Activated CD4-positive, alpha-beta T cell treated with anti-CD3 and anti-CD28 coated beads, Interleukin-2, amount 10 ng/mL, durations not matched to agents 7 days and 5 days (primary cell): ENCODE results near the gene CBX5. TPM values are rescaled to one million over a fixed set of nuclear protein-coding genes. Genes with fewer than 3 reads are reported as not detected.
"Not testable (repeated sequence)": the region's sequence is repeated elsewhere in the genome, so short reads cannot be mapped to it uniquely, and the experiment has no call there.

ENCODE experiments used
- CTCF ChIA-PET: fragments of 350-600 bp; sonication (Branson Sonifier 250); formaldehyde crosslinking; loops from one replicate; lab custom pipeline; 2021; ENCODE audit warnings: antibody characterized with exemption; lab: Charles Lee
- POLR2A ChIA-PET: fragments of 350-600 bp; sonication (Branson Sonifier 250); formaldehyde crosslinking; loops from one replicate; lab custom pipeline; 2021; ENCODE audit warnings: antibody characterized with exemption; lab: Charles Lee
- DNase-seq: peaks from one replicate; pipeline ENCODE4 v3.0.0-alpha.2; 2020
- H3K27ac Mint-ChIP-seq: one replicate; pipeline ENCODE4 v1.8.0; 2021; ENCODE audit warnings: mild to moderate bottlenecking, moderate library complexity, mixed read lengths
- H3K27me3 Mint-ChIP-seq: one replicate; pipeline ENCODE4 v1.8.0; 2021; ENCODE audit warnings: mixed read lengths
- H3K36me3 Mint-ChIP-seq: one replicate; pipeline ENCODE4 v1.8.0; 2021; ENCODE audit warnings: low read depth, mixed read lengths
- H3K4me1 Mint-ChIP-seq: one replicate; pipeline ENCODE4 v1.8.0; 2021; ENCODE audit warnings: mixed read lengths
- H3K4me3 Mint-ChIP-seq: one replicate; pipeline ENCODE4 v1.8.0; 2021; ENCODE audit warnings: mild to moderate bottlenecking, moderate library complexity, mixed read lengths
- H3K9me3 Mint-ChIP-seq: one replicate; pipeline ENCODE4 v1.8.0; 2021; ENCODE audit warnings: mixed read lengths
- total RNA-seq, 2 experiments: library from RNA; stranded (reverse); gene quantifications; one replicate each; pipeline ENCODE4 v1.2.3, GENCODE V29; 2021

CBX5 gene
- total RNA-seq, 2 experiments from 2014 or later: 145 to 170 TPM

- DNase-seq: no peak
- no peak overlapping the region for H3K27ac Mint-ChIP-seq
- H3K27me3 Mint-ChIP-seq: no peaks in the 10 kb centered on the region
- ChIA-PET CTCF (interaction anchor here (0.7 to 1.8 kb wide), 7 partner anchors 8 to 966 kb away, joined by 3 to 7 read pairs (median 5); partner anchors contain the start of genes AAAS and COPZ1), POLR2A (no interaction called here)
- no peaks in the 10 kb centered on the region for H3K9me3 Mint-ChIP-seq
- peaks cover 7% of the 10 kb centered on the region for H3K36me3 Mint-ChIP-seq
- H3K4me3 Mint-ChIP-seq: no peak overlapping the region
- peaks cover 48% of the 10 kb centered on the region for H3K4me1 Mint-ChIP-seq
These were observed 7.6 kb upstream of the CBX5 start for GRCh38 chr12:54287261-54288157.

- POLR2A ChIA-PET: no interaction called here
- H3K27ac Mint-ChIP-seq: peak overlapping the region; percentile 68
- no peak for DNase-seq
- H3K4me1 Mint-ChIP-seq: peaks cover 52% of the 10 kb centered on the region
- CTCF ChIA-PET: interaction anchor here (0.7 to 1.8 kb wide), 11 partner anchors 9 to 965 kb away, joined by 3 to 7 read pairs (median 4); partner anchors contain the start of genes AAAS and COPZ1
- no peaks in the 10 kb centered on the region for H3K9me3 Mint-ChIP-seq
- peaks cover 7% of the 10 kb centered on the region for H3K36me3 Mint-ChIP-seq
- H3K4me3 Mint-ChIP-seq: peak overlapping the region; percentile 10
- no peaks in the 10 kb centered on the region for H3K27me3 Mint-ChIP-seq
These were observed 6.4 kb upstream of the CBX5 start for GRCh38 chr12:54286042-54287030.

- Mint-ChIP-seq H3K27me3 (no peaks in the 10 kb centered on the region), H3K27ac (peak overlapping the region; percentile 68), H3K36me3 (peaks cover 7% of the 10 kb centered on the region), H3K9me3 (no peaks in the 10 kb centered on the region), H3K4me1 (peaks cover 52% of the 10 kb centered on the region), H3K4me3 (peak overlapping the region; percentile 10)
- CTCF ChIA-PET: interaction anchor here (0.7 to 1.8 kb wide), 2 partner anchors 10 to 14 kb away, joined by 3 to 7 read pairs; no protein-coding TSS in a partner anchor
- no peak for DNase-seq
- POLR2A ChIA-PET: no interaction called here
These were observed 5.5 kb upstream of the CBX5 start for GRCh38 chr12:54285150-54286041.

- DNase-seq, H3K4me3 Mint-ChIP-seq, H3K27me3 Mint-ChIP-seq, POLR2A ChIA-PET, H3K9me3 Mint-ChIP-seq, H3K36me3 Mint-ChIP-seq: not testable (repeated sequence)
- CTCF ChIA-PET: interaction anchor here (1.0 to 1.7 kb wide), 3 partner anchors 8 to 75 kb away, joined by 3 to 8 read pairs (median 4); no protein-coding TSS in a partner anchor
- peaks cover 52% of the 10 kb centered on the region for H3K4me1 Mint-ChIP-seq
- H3K27ac Mint-ChIP-seq: peak overlapping the region; percentile 57
These were observed 4.3 kb upstream of the CBX5 start for GRCh38 chr12:54284070-54284780.

GRCh38 chr12:54282949-54283593, 3.1 kb upstream of the CBX5 start:
- DNase-seq: no peak
- ChIA-PET CTCF (interaction anchor here (1.4 to 1.7 kb wide), 2 partner anchors 9 to 11 kb away, joined by 4 to 8 read pairs; no protein-coding TSS in a partner anchor), POLR2A (interaction anchor here (0.5 to 0.6 kb wide), 2 partner anchors 73 to 128 kb away, joined by 3 to 4 read pairs; no protein-coding TSS in a partner anchor)
- no peak overlapping the region for H3K4me3 Mint-ChIP-seq
- no peaks in the 10 kb centered on the region for H3K9me3 Mint-ChIP-seq
- H3K27ac Mint-ChIP-seq: no peak overlapping the region
- no peaks in the 10 kb centered on the region for H3K27me3 Mint-ChIP-seq
- H3K36me3 Mint-ChIP-seq: peaks cover 4% of the 10 kb centered on the region
- peaks cover 59% of the 10 kb centered on the region for H3K4me1 Mint-ChIP-seq

- not testable (repeated sequence) for DNase-seq, H3K27ac Mint-ChIP-seq, H3K4me3 Mint-ChIP-seq, H3K27me3 Mint-ChIP-seq, H3K9me3 Mint-ChIP-seq, H3K36me3 Mint-ChIP-seq
- ChIA-PET CTCF (interaction anchor here (0.6 to 1.9 kb wide), 5 partner anchors 9 to 133 kb away, joined by 3 to 12 read pairs (median 3); no protein-coding TSS in a partner anchor), POLR2A (interaction anchor here (0.6 to 0.9 kb wide), 4 partner anchors 9 to 134 kb away, joined by 3 to 4 read pairs (median 3); partner anchors contain the start of gene COPZ1)
- H3K4me1 Mint-ChIP-seq: peaks cover 60% of the 10 kb centered on the region
These were observed 1.8 kb upstream of the CBX5 start for GRCh38 chr12:54281694-54282093.

GRCh38 chr12:54281261-54281638, 1.3 kb upstream of the CBX5 start:
- H3K27ac Mint-ChIP-seq, DNase-seq, H3K9me3 Mint-ChIP-seq, H3K4me3 Mint-ChIP-seq, H3K36me3 Mint-ChIP-seq, H3K27me3 Mint-ChIP-seq: not testable (repeated sequence)
- peaks cover 61% of the 10 kb centered on the region for H3K4me1 Mint-ChIP-seq
- ChIA-PET POLR2A (interaction anchor here (0.6 to 0.9 kb wide), 4 partner anchors 9 to 134 kb away, joined by 3 to 4 read pairs (median 3); partner anchors contain the start of gene COPZ1), CTCF (interaction anchor here (0.6 to 1.9 kb wide), 5 partner anchors 9 to 134 kb away, joined by 3 to 12 read pairs (median 3); no protein-coding TSS in a partner anchor)

GRCh38 chr12:54280468-54281260, 742 bp upstream of the CBX5 start, which contains the start of gene HNRNPA1:
Gene HNRNPA1, plus strand, starts transcription at chr12:54280726. Its CDS starts 82 bp downstream, at chr12:54280808.
- ChIA-PET CTCF (interaction anchor here (0.5 to 1.9 kb wide), 9 partner anchors 10 to 1502 kb away, joined by 3 to 14 read pairs (median 5); partner anchors contain the start of gene COPZ1), POLR2A (interaction anchor here (0.6 to 0.9 kb wide), 5 partner anchors 8 to 78 kb away, joined by 3 to 6 read pairs (median 4); partner anchors contain the start of gene COPZ1)
- H3K9me3 Mint-ChIP-seq: no peaks in the 10 kb centered on the region
- H3K27me3 Mint-ChIP-seq: no peaks in the 10 kb centered on the region
- no peak within 1 kb of the TSS for H3K4me3 Mint-ChIP-seq
- H3K4me1 Mint-ChIP-seq: peaks cover 61% of the 10 kb centered on the region
- peak; percentile 98 for DNase-seq
- no peak within 1 kb of the TSS for H3K27ac Mint-ChIP-seq
- H3K36me3 Mint-ChIP-seq: peaks cover 9% of the 10 kb centered on the region

GRCh38 chr12:54279227-54279631, 693 bp downstream of the CBX5 start:
- CTCF ChIA-PET: interaction anchor here (0.7 to 1.9 kb wide), 4 partner anchors 15 to 160 kb away, joined by 3 to 14 read pairs (median 7); partner anchors contain the start of gene COPZ1
- Mint-ChIP-seq H3K27ac (no peak overlapping the region), H3K36me3 (peaks cover 14% of the 10 kb centered on the region), H3K4me3 (no peak overlapping the region), H3K9me3 (no peaks in the 10 kb centered on the region), H3K4me1 (peaks cover 56% of the 10 kb centered on the region), H3K27me3 (no peaks in the 10 kb centered on the region)
- POLR2A ChIA-PET: no interaction called here
- DNase-seq: no peak
